H9 (cell line): Measurements from ENCODE around the gene AGBL4. TPM values are rescaled to one million over a fixed set of nuclear protein-coding genes. Genes with fewer than 3 reads are reported as not detected.

Experiments
- DNase-seq: peaks from one replicate; pipeline ENCODE4 v3.0.0-alpha.2; 2017
- H2AFZ ChIP-seq: one replicate; pipeline ENCODE4 v1.6.1; 2013; ENCODE audit warnings: mild to moderate bottlenecking, low read length, control low read depth, moderate library complexity
- H2AK5ac ChIP-seq: 2 replicates; pipeline ENCODE4 v1.6.1; 2013; ENCODE audit warnings: low read length, control low read depth, mixed read lengths; ENCODE audit not compliant: insufficient read length
- H2BK120ac ChIP-seq: one replicate; pipeline ENCODE4 v1.6.1; 2013; ENCODE audit warnings: low read depth, mild to moderate bottlenecking, low read length, control low read depth, inconsistent platforms; ENCODE audit not compliant: poor library complexity, severe bottlenecking
- H2BK12ac ChIP-seq: 2 replicates; pipeline ENCODE4 v1.6.1; 2013; ENCODE audit warnings: low read length, control low read depth, mixed read lengths, low read depth; ENCODE audit not compliant: insufficient read length
- H2BK15ac ChIP-seq: 2 replicates; pipeline ENCODE4 v1.6.1; 2013; ENCODE audit warnings: low read depth, low read length, control low read depth
- H2BK20ac ChIP-seq: one replicate; pipeline ENCODE4 v1.6.1; 2013; ENCODE audit warnings: low read depth, mild to moderate bottlenecking, low read length, control low read depth, inconsistent platforms; ENCODE audit not compliant: poor library complexity, severe bottlenecking
- H2BK5ac ChIP-seq: 2 replicates; pipeline ENCODE4 v1.6.1; 2013; ENCODE audit warnings: low read length, control low read depth, mixed read lengths; ENCODE audit not compliant: insufficient read length
- H3K14ac ChIP-seq: 2 replicates; pipeline ENCODE4 v1.6.1; 2013; ENCODE audit warnings: low read length, control low read depth; ENCODE audit not compliant: insufficient read depth
- H3K18ac ChIP-seq: 2 replicates; pipeline ENCODE4 v1.6.1; 2013; ENCODE audit warnings: low read depth, mild to moderate bottlenecking, mixed read lengths, low read length, control low read depth; ENCODE audit not compliant: insufficient read length
- H3K23ac ChIP-seq: 2 replicates; pipeline ENCODE4 v1.6.1; 2013; ENCODE audit warnings: low read length, control low read depth, mixed read lengths, low read depth; ENCODE audit not compliant: insufficient read length
- H3K23me2 ChIP-seq: 2 replicates; pipeline ENCODE4 v1.6.1; 2013; ENCODE audit warnings: low read depth, mild to moderate bottlenecking, mixed read lengths, low read length, control low read depth; ENCODE audit not compliant: insufficient read length, poor library complexity, severe bottlenecking
- H3K27ac ChIP-seq: 2 replicates; pipeline ENCODE4 v1.5.1; 2013; ENCODE audit warnings: low read length, control low read depth, mixed read lengths, low read depth; ENCODE audit not compliant: insufficient read length
- H3K27me3 ChIP-seq: 2 replicates; pipeline ENCODE4 v1.6.1; 2013; ENCODE audit warnings: low read length, control low read depth, inconsistent platforms; ENCODE audit not compliant: insufficient read depth
- H3K4ac ChIP-seq: 2 replicates; pipeline ENCODE4 v1.6.1; 2013; ENCODE audit warnings: low read depth, mild to moderate bottlenecking, control low read depth, inconsistent platforms, low read length, moderate library complexity
- H3K4me1 ChIP-seq: 2 replicates; pipeline ENCODE4 v1.6.1; 2013; ENCODE audit warnings: low read length, control low read depth, inconsistent platforms; ENCODE audit not compliant: insufficient read depth
- H3K4me2 ChIP-seq: 2 replicates; pipeline ENCODE4 v1.6.1; 2013; ENCODE audit warnings: low read length, control low read depth, mixed read lengths; ENCODE audit not compliant: insufficient read length, insufficient read depth
- H3K56ac ChIP-seq: 2 replicates; pipeline ENCODE4 v1.6.1; 2013; ENCODE audit warnings: low read depth, mild to moderate bottlenecking, mixed read lengths, low read length, control low read depth; ENCODE audit not compliant: insufficient read length
- H3K79me1 ChIP-seq: 2 replicates; pipeline ENCODE4 v1.6.1; 2013; ENCODE audit warnings: low read depth, mild to moderate bottlenecking, moderate library complexity, low read length, control low read depth, inconsistent platforms; ENCODE audit not compliant: insufficient read depth, poor library complexity, severe bottlenecking
- H3K79me2 ChIP-seq: 2 replicates; pipeline ENCODE4 v1.6.1; 2013; ENCODE audit warnings: low read length, control low read depth, inconsistent platforms; ENCODE audit not compliant: insufficient read depth
- H3K9ac ChIP-seq: 2 replicates; pipeline ENCODE4 v1.6.1; 2013; ENCODE audit warnings: low read length, control low read depth, mixed read lengths; ENCODE audit not compliant: insufficient read length; ENCODE audit errors: extremely low read depth
- H3K9me3 ChIP-seq: one replicate; pipeline ENCODE4 v1.6.1; 2013; ENCODE audit warnings: low read depth, low read length, inconsistent platforms; ENCODE audit not compliant: control insufficient read depth
- H3T11ph ChIP-seq: one replicate; pipeline ENCODE4 v1.6.1; 2013; ENCODE audit warnings: mild to moderate bottlenecking, low read length, control low read depth, inconsistent platforms
- H4K20me1 ChIP-seq: one replicate; pipeline ENCODE4 v1.6.1; 2013; ENCODE audit not compliant: control insufficient read depth, insufficient read length, insufficient read depth
- H4K5ac ChIP-seq: 2 replicates; pipeline ENCODE4 v1.6.1; 2013; ENCODE audit warnings: low read depth, mild to moderate bottlenecking, mixed read lengths, low read length, control low read depth; ENCODE audit not compliant: insufficient read length
- H4K8ac ChIP-seq: replicated peaks from 2 replicates; pipeline ENCODE4 v1.6.1; 2013; ENCODE audit warnings: low read length, control low read depth, mixed read lengths, low read depth; ENCODE audit not compliant: insufficient read length
- H4K91ac ChIP-seq: 2 replicates; pipeline ENCODE4 v1.6.1; 2013; ENCODE audit warnings: low read depth, mild to moderate bottlenecking, moderate library complexity, mixed read lengths, low read length, control low read depth; ENCODE audit not compliant: insufficient read length
- H3K27ac Mint-ChIP-seq, 3 experiments: 2 replicates in 2 of 3; 3 replicates in 1 of 3; pipeline ENCODE4 v1.8.0; 2020 to 2021; ENCODE audit warnings: mixed read lengths in 3 of 3, mild to moderate bottlenecking in 1 of 3, moderate library complexity in 1 of 3
- H3K27me3 Mint-ChIP-seq: 2 replicates; pipeline ENCODE4 v1.8.0; 2021; ENCODE audit warnings: low read depth, mild to moderate bottlenecking, moderate library complexity, mixed read lengths
- H3K36me3 Mint-ChIP-seq, 3 experiments: 2 replicates in 2 of 3; 3 replicates in 1 of 3; pipeline ENCODE4 v1.8.0; 2020 to 2021; ENCODE audit warnings: low read depth in 3 of 3, mixed read lengths in 3 of 3; ENCODE audit not compliant: insufficient read depth in 1 of 3
- H3K4me1 Mint-ChIP-seq, 2 experiments: 2 replicates each; pipeline ENCODE4 v1.8.0; 2020; ENCODE audit warnings: mixed read lengths in 2 of 2
- H3K4me3 Mint-ChIP-seq, 2 experiments: 2 replicates in 1 of 2; 3 replicates in 1 of 2; pipeline ENCODE4 v1.8.0; 2020 to 2021; ENCODE audit warnings: mild to moderate bottlenecking in 2 of 2, mixed read lengths in 2 of 2, moderate library complexity in 1 of 2
- H3K9me3 Mint-ChIP-seq, 2 experiments: 2 replicates in 1 of 2; 3 replicates in 1 of 2; pipeline ENCODE4 v1.8.0; 2020; ENCODE audit warnings: mild to moderate bottlenecking in 2 of 2, mixed read lengths in 2 of 2, moderate library complexity in 1 of 2
- WGBS: extraction: QIAGEN DNeasy Blood & Tissue Kit; methylation state at CpG from one replicate; pipeline ENCODE4 v1.1.7; 2013; ENCODE audit warnings: missing lambda C conversion rate, low lambda C conversion rate, mixed read lengths; ENCODE audit not compliant: insufficient read length; ENCODE audit errors: extremely low coverage; 5-methylcytosine and 5-hydroxymethylcytosine counted together
- total RNA-seq: library from RNA; stranded (reverse); gene quantifications from 2 replicates; pipeline ENCODE4 v1.2.1, GENCODE V29; 2021
- TF ChIP-seq, protein P1 (sequence below): fragments of 200-600 bp; sonication (generic); conservative IDR thresholded peaks from 3 replicates; pipeline ENCODE4 v1.8.0; 2021; ENCODE audit warnings: antibody characterized with exemption, mild to moderate bottlenecking

Gene AGBL4
- total RNA-seq, 1 experiment from 2014 or later, result not detected

- H2BK12ac ChIP-seq, result no peak overlapping the region
- TF ChIP-seq, protein P1, sequence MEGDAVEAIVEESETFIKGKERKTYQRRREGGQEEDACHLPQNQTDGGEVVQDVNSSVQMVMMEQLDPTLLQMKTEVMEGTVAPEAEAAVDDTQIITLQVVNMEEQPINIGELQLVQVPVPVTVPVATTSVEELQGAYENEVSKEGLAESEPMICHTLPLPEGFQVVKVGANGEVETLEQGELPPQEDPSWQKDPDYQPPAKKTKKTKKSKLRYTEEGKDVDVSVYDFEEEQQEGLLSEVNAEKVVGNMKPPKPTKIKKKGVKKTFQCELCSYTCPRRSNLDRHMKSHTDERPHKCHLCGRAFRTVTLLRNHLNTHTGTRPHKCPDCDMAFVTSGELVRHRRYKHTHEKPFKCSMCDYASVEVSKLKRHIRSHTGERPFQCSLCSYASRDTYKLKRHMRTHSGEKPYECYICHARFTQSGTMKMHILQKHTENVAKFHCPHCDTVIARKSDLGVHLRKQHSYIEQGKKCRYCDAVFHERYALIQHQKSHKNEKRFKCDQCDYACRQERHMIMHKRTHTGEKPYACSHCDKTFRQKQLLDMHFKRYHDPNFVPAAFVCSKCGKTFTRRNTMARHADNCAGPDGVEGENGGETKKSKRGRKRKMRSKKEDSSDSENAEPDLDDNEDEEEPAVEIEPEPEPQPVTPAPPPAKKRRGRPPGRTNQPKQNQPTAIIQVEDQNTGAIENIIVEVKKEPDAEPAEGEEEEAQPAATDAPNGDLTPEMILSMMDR, result no peak
- no peak overlapping the region for H3T11ph ChIP-seq
- Mint-ChIP-seq H3K4me1 (peaks cover 14 to 28% of the 10 kb centered on the region in 2 experiments), H3K9me3 (no peaks in the 10 kb centered on the region), H3K4me3 (no peak overlapping the region), H3K27ac (no peak overlapping the region), H3K36me3 (no peaks in the 10 kb centered on the region), H3K27me3 (peaks cover 6% of the 10 kb centered on the region)
- H3K14ac ChIP-seq, result no peak overlapping the region
- H3K18ac ChIP-seq, result no peak overlapping the region
- H3K9ac ChIP-seq, result no peak overlapping the region
- no peak overlapping the region for H2BK20ac ChIP-seq
- H3K4me2 ChIP-seq, result no peak overlapping the region
- H3K4me1 ChIP-seq, result peaks cover 4% of the 10 kb centered on the region; the same call in 1 of the 2 replicates
- no peak for DNase-seq
- H2BK120ac ChIP-seq, result no peak overlapping the region
- no peak overlapping the region for H2BK5ac ChIP-seq
- H3K23me2 ChIP-seq, result no peaks in the 10 kb centered on the region
- H3K4ac ChIP-seq, result no peak overlapping the region
- H4K8ac ChIP-seq, result no peak overlapping the region
- no peak overlapping the region for H3K23ac ChIP-seq
- no peak overlapping the region for H4K5ac ChIP-seq
- no peaks in the 10 kb centered on the region for H4K20me1 ChIP-seq
- no peak overlapping the region for H3K56ac ChIP-seq
- no peak overlapping the region for H2AK5ac ChIP-seq
- no peaks in the 10 kb centered on the region for H3K79me1 ChIP-seq
- no peak overlapping the region for H3K27ac ChIP-seq
- no peak overlapping the region for H4K91ac ChIP-seq
- H2BK15ac ChIP-seq, result no peak overlapping the region
- H3K79me2 ChIP-seq, result no peaks in the 10 kb centered on the region
- no peaks in the 10 kb centered on the region for H3K9me3 ChIP-seq
- no peak overlapping the region for H2AFZ ChIP-seq
- no peaks in the 10 kb centered on the region for H3K27me3 ChIP-seq
- no CpG with 5 or more reads among the region's 4 CpGs for WGBS
These were observed 1339.4 kb downstream of the AGBL4 start for GRCh38 chr1:48684381-48684780.
